CD14-positive monocyte (primary cell): ENCODE data around the gene DNMBP. TPM values are rescaled to one million over a fixed set of nuclear protein-coding genes. Genes with fewer than 3 reads are reported as not detected.

Experiments
- DNase-seq, 3 donors: peaks; one replicate each; pipeline ENCODE4 v3.0.0-alpha.2; 2011 to 2022
- H2AFZ ChIP-seq: 2 replicates; pipeline ENCODE4 v1.6.0; 2012; ENCODE audit warnings: mild to moderate bottlenecking, low read depth, low read length, inconsistent platforms; ENCODE audit not compliant: insufficient read depth, poor library complexity, severe bottlenecking
- H3K27ac ChIP-seq, 2 donors: 1 replicate in 1 of 2; 2 replicates in 1 of 2; pipeline ENCODE4 v1.5.1; 2012 to 2013; ENCODE audit warnings: low read length in 2 of 2, control low read depth in 1 of 2, inconsistent platforms in 1 of 2, low read depth in 1 of 2, mild to moderate bottlenecking in 1 of 2
- H3K27me3 ChIP-seq, 2 donors: one replicate each; pipeline versions ENCODE4 v1.6.0 to v1.6.1; 2011 to 2013; ENCODE audit warnings: low read length in 2 of 2; ENCODE audit not compliant: control insufficient read depth in 2 of 2, insufficient read depth in 2 of 2
- H3K36me3 ChIP-seq, 2 donors: replicated peaks in 1 of 2; 1 replicate in 1 of 2; 2 replicates in 1 of 2; pipeline versions ENCODE4 v1.5.1 to v1.6.1; 2012 to 2013; ENCODE audit warnings: low read length in 2 of 2, control low read depth in 1 of 2, inconsistent platforms in 1 of 2, mild to moderate bottlenecking in 1 of 2; ENCODE audit not compliant: insufficient read depth in 2 of 2, control insufficient read depth in 1 of 2
- H3K4me1 ChIP-seq, 2 donors: 1 replicate in 1 of 2; 2 replicates in 1 of 2; pipeline versions ENCODE4 v1.5.1 to v1.6.1; 2012 to 2013; ENCODE audit warnings: low read length in 2 of 2, control low read depth in 1 of 2, inconsistent platforms in 1 of 2, mild to moderate bottlenecking in 1 of 2, moderate library complexity in 1 of 2; ENCODE audit not compliant: insufficient read depth in 2 of 2, control insufficient read depth in 1 of 2
- H3K4me2 ChIP-seq: replicated peaks from 2 replicates; pipeline ENCODE3; 2012; ENCODE audit warnings: low read length, moderate library complexity, mild to moderate bottlenecking; ENCODE audit not compliant: poor library complexity, severe bottlenecking; ENCODE audit errors: extremely low read depth
- H3K4me3 ChIP-seq, 3 experiments: fragments of 200-600 bp in 1 of 3; sonication (generic) in 1 of 3; replicated peaks in 1 of 3; 1 replicate in 2 of 3; 2 replicates in 1 of 3; pipeline ENCODE4 v1.5.1; 2011 to 2013; ENCODE audit warnings: low read length in 3 of 3, mild to moderate bottlenecking in 3 of 3, control low read depth in 2 of 3, low read depth in 2 of 3, inconsistent platforms in 1 of 3, moderate library complexity in 1 of 3
- H3K79me2 ChIP-seq: 2 replicates; pipeline ENCODE4 v1.6.0; 2012; ENCODE audit warnings: mild to moderate bottlenecking, control low read depth, inconsistent platforms, low read length, moderate library complexity; ENCODE audit not compliant: insufficient read depth
- H3K9ac ChIP-seq: 2 replicates; pipeline ENCODE4 v1.6.0; 2017; ENCODE audit warnings: low read length, mild to moderate bottlenecking; ENCODE audit not compliant: insufficient read depth, poor library complexity, severe bottlenecking
- H3K9me3 ChIP-seq, 2 donors: replicated peaks in 1 of 2; 1 replicate in 1 of 2; 2 replicates in 1 of 2; pipeline versions ENCODE4 v1.5.1 to v1.6.1; 2012 to 2013; ENCODE audit warnings: low read length in 2 of 2, control low read depth in 1 of 2; ENCODE audit not compliant: control insufficient read depth in 1 of 2, insufficient read depth in 1 of 2
- H4K20me1 ChIP-seq: 2 replicates; pipeline ENCODE4 v1.6.0; 2012; ENCODE audit warnings: mild to moderate bottlenecking, low read length, control low read depth, moderate library complexity; ENCODE audit not compliant: insufficient read depth
- H3K27ac Mint-ChIP-seq, 7 donors: one replicate each; pipeline ENCODE4 v1.8.0; 2020; ENCODE audit warnings: mild to moderate bottlenecking in 7 of 7, mixed read lengths in 7 of 7, moderate library complexity in 6 of 7, inconsistent platforms in 2 of 7
- H3K27me3 Mint-ChIP-seq, 3 donors: one replicate each; pipeline ENCODE4 v1.8.0; 2021 to 2022; ENCODE audit warnings: low read depth in 3 of 3, mild to moderate bottlenecking in 3 of 3, mixed read lengths in 3 of 3, moderate library complexity in 3 of 3, inconsistent platforms in 1 of 3
- H3K36me3 Mint-ChIP-seq, 2 donors: one replicate each; pipeline ENCODE4 v1.8.0; 2020; ENCODE audit warnings: mixed read lengths in 2 of 2, inconsistent platforms in 1 of 2, mild to moderate bottlenecking in 1 of 2
- H3K4me1 Mint-ChIP-seq: one replicate; pipeline ENCODE4 v1.8.0; 2020; ENCODE audit warnings: mild to moderate bottlenecking, mixed read lengths
- H3K4me3 Mint-ChIP-seq, 2 donors: one replicate each; pipeline ENCODE4 v1.8.0; 2020; ENCODE audit warnings: mild to moderate bottlenecking in 2 of 2, mixed read lengths in 2 of 2, moderate library complexity in 1 of 2
- H3K9me3 Mint-ChIP-seq, 7 donors: one replicate each; pipeline ENCODE4 v1.8.0; 2020 to 2022; ENCODE audit warnings: mixed read lengths in 7 of 7, mild to moderate bottlenecking in 6 of 7, moderate library complexity in 6 of 7, inconsistent platforms in 2 of 7
- CTCF ChIP-seq: fragments of 200-600 bp; IDR thresholded peaks from one replicate; pipeline ENCODE4 v1.8.0; 2022; ENCODE audit warnings: antibody characterized with exemption, mild to moderate bottlenecking
- WGBS: methylation state at CpG from one replicate; pipeline ENCODE4 v1.1.5; 2013; ENCODE audit warnings: missing lambda C conversion rate; ENCODE audit not compliant: insufficient coverage; 5-methylcytosine and 5-hydroxymethylcytosine counted together
- intact Hi-C, 2 donors: fragments of 100-400 bp; cut with micrococcal nuclease; formaldehyde crosslinking; loops; one replicate each; pipeline versions ENCODE4 v1.15.0 to v1.15.1; 2023
- polyA plus RNA-seq, 3 donors: library from polyadenylated mRNA; depleted of rRNA in 1 of 3; unstranded in 2 of 3; stranded (reverse) in 1 of 3; fragments of 300-500 nt in 2 of 3; fragments of >200 nt in 1 of 3; fragmentation: Illumina TruSeq in 2 of 3; gene quantifications; 1 replicate in 2 of 3; 2 replicates in 1 of 3; pipeline ENCODE4 v1.2.3, GENCODE V29; 2012 to 2021

Gene DNMBP
- polyA plus RNA-seq, 3 donors: 0.83 to 10.3 (median 1.2) TPM

DNA sequence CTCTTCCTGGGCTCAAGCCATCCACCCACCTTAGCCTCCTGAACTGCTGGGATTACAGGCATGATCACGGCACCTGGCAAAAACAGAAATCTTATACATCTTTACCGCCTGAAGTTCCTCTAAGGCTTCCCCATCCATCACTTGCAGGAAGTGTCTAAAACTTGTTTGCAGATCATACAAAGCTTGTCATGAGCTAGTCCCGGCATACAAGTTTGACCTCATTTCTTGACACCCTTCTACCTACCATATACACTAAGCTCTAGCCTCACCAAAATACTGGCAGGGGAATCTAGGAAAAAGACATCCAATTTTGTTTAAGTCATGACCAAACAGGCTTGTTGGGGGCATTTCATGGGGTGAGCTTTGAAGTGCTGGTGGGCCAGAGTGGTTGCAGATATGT, 14.5 kb downstream of the DNMBP start:
- intact Hi-C loops: loop anchor here in 1 of 2 donors (2.0 kb wide), 1 partner anchor 14 kb away; the partner anchor contains the start of gene DNMBP

DNA sequence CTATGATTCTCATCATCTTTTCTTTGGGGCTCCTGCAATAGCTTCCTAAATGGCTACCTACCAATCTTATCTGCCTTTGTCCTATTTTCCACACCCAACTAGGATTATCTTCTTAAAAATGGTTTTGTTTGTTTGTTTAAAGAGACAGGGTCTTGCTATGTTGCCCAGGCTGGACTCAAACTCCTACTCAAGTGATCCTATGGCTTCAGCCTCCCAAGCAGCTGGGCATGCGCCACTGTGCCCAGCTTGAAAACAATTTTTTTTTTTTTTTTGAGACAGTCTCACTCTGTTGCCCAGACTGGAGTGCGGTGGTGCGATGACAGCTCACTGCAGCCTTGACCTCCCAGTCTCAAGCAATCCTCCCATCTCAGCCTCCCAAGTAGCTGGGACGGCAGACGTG, 14.9 kb downstream of the DNMBP start:
- intact Hi-C loops: loop anchor here in 1 of 2 donors (2.0 kb wide), 1 partner anchor 14 kb away; the partner anchor contains the start of gene DNMBP
- peaks cover 0 to 3% (median 1%) of the 10 kb centered on the region in 3 donors for H3K27me3 Mint-ChIP-seq

More for the DNA sequence above, 14.5 kb downstream of the DNMBP start:
- Histone ChIP-seq H4K20me1 (no peaks in the 10 kb centered on the region), H3K27me3 (no peaks in the 10 kb centered on the region), H3K4me1 (peaks cover 24 to 27% of the 10 kb centered on the region in 2 donors), H3K9me3 (no peaks in the 10 kb centered on the region), H3K9ac (no peak overlapping the region), H3K4me2 (no peak overlapping the region), H3K27ac (peak overlapping the region; percentile 85 to 96), H3K36me3 (peaks cover 0 to 2% of the 10 kb centered on the region in 2 donors), H3K79me2 (peaks cover 7% of the 10 kb centered on the region), H2AFZ (no peak overlapping the region), H3K4me3 (no peak overlapping the region)
- Mint-ChIP-seq H3K4me3 (no peak overlapping the region), H3K27me3 (peaks cover 0 to 3% (median 3%) of the 10 kb centered on the region in 3 donors), H3K36me3 (peaks cover 9 to 12% of the 10 kb centered on the region in 2 donors), H3K4me1 (peaks cover 26% of the 10 kb centered on the region), H3K9me3 (no peaks in the 10 kb centered on the region), H3K27ac (peak overlapping the region; percentile 97 to 99 (median 98))
- no peak for DNase-seq
- TF ChIP-seq CTCF: no peak
- 22% methylated on average over 2 of the region's 3 CpGs for WGBS

More for the DNA sequence above, 14.9 kb downstream of the DNMBP start:
- H3K27me3 ChIP-seq: no peaks in the 10 kb centered on the region
- peak overlapping the region in 2 of 3 experiments; percentile 20 to 51 for H3K4me3 ChIP-seq
- peaks cover 24 to 27% of the 10 kb centered on the region in 2 donors for H3K4me1 ChIP-seq
- Mint-ChIP-seq H3K36me3 (peaks cover 9% of the 10 kb centered on the region in 2 donors), H3K9me3 (no peaks in the 10 kb centered on the region), H3K27ac (peak overlapping the region; percentile 97 to 99 (median 98)), H3K4me1 (peaks cover 25% of the 10 kb centered on the region), H3K4me3 (no peak overlapping the region)
- H3K4me2 ChIP-seq: peak overlapping the region; percentile 43
- no peaks in the 10 kb centered on the region for H3K36me3 ChIP-seq
- no peak for TF ChIP-seq CTCF
- no peak overlapping the region for H2AFZ ChIP-seq
- H3K9me3 ChIP-seq: no peaks in the 10 kb centered on the region
- peak overlapping the region; percentile 63 for H3K9ac ChIP-seq
- H3K27ac ChIP-seq: peak overlapping the region; percentile 85 to 96
- no peaks in the 10 kb centered on the region for H4K20me1 ChIP-seq
- 57% methylated on average over 1 of the region's 5 CpGs for WGBS
- H3K79me2 ChIP-seq: peaks cover 7% of the 10 kb centered on the region
- no peak for DNase-seq
